Right forelimb (tissue), 1 donor: ENCODE results near the gene PMEL.
"Not testable (repeated sequence)": the region's sequence is repeated elsewhere in the genome, so short reads cannot be mapped to it uniquely, and the experiment has no call there.

Experiments
- DNase-seq: peaks from one replicate; pipeline ENCODE4 v3.0.0-alpha.2; 2018

PMEL gene

DNA sequence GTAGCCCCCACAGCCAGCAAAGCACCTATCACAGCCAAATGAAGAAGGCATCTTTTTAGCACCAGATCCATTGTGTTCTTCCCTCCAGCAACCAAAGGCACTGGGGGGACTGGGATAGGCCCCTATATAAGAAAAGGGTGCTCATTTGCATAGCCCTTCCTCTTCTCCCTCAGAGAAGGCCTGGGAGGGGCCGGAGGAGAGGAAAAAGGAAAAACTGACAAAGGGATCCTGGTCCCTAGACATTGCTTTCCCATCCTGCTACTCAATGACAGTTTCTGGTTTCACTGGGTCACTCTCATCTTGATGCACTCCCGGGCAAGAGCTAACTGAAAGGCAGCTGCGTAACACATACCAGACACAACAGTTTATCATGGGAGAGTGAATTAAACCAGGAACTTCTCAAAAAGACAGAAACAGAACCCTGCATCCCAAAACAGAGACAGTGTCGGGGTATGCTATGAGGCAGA lies at the start of gene PMEL:
Gene PMEL, minus strand, starts transcription at position 102 of the 467 bp plus-strand sequence. Its CDS starts 31 bp downstream, at position 71.
- no peak for DNase-seq

DNA sequence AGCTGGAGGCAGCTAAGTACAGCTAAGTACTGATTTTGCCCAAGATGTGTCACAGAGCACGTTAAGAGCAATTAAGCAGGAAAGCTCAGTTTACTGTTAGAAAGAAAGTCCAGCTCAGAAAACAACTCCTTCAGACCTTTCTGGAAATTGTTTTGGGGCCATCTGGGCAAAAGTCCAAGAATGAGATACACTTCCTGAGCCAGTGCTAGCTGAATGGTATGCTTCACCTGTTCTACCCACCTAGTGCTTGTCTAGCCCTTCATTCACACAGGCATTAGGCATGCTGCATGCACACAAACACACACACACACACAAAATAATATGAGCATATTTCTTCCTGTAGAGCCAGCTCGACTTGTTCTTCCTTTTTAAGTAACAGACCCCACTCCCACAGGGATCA lies 48.4 kb upstream of the PMEL start:
- no peak for DNase-seq

DNA sequence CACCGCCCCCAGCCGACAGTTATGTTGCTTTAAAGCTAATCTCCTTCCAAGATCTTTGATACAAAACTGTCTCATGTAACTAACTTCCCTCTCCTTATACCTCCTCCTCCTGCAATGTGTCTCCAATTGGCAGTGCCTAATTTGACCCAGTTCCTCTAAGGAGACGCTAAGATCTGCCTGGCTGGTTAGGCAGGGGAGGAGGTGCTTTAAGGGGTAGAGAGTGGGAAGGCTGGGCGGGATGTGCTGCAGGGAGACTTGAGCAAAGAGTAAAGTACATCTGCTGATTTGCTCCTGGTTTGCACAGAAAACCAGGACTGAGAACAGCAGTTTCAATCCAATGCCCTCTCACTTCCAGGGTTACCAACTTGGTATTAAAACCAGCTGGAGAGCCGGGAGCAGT lies 47.6 kb upstream of the PMEL start:
- no peak for DNase-seq

GRCh38 chr12:56011509-56012090 lies 45.8 kb upstream of the PMEL start:
- DNase-seq: no peak

DNA sequence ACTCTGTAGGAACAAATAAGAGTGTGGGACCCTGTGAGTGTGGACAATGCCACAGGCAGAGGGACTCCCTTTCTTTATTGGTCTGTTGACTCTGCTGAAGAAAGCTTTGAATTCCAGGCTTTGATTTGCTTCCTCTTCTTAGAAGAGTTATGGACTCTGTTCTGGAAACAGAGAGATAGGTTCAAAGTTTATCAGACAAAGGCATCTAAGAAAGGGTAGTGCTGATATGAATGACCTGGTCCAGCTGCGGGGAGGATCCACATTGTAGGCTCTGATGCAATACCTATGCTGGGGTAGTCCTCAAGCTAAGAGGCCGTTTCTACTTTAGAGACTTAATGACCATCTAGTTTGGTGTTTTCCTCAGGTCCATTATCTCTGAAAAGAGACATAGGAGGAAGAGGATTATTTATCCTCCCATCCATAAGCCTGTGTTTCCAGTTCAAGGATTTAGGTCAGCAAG lies 44.3 kb upstream of the PMEL start:
- no peak for DNase-seq

- peak; percentile 84 for DNase-seq
Observed at GRCh38 chr12:56007564-56008559, 42.0 kb upstream of the PMEL start.

- DNase-seq: no peak
Observed at GRCh38 chr12:56004211-56004610, 38.4 kb upstream of the PMEL start.

GRCh38 chr12:56003376-56003775 lies 37.5 kb upstream of the PMEL start:
- not testable (repeated sequence) for DNase-seq

- DNase-seq: no peak
Observed at GRCh38 chr12:56001487-56002100, 35.8 kb upstream of the PMEL start.

DNA sequence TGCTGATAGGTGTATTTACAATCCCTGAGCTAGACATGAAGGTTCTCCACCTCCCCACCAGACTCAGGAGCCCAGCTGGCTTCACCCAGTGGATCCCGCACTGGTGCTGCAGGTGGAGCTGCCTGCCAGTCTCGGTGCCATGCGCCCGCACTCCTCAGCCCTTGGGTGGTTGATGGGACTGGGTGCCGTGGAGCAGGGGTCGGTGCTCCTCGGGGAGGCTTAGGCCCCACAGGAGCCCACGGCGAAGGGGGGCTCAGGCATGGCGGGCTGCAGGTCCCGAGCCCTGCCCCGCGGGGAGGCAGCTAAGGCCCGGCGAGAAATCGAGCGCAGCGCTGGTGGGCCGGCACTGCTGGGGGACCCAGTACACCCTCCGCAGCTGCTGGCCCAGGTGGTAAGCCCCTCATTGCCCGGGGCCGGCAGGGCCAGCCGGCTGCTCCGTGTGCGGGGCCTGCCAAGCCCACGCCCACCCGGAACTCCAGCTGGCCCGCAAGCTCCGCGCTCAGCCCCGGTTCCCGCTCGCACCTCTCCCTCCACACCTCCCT lies 34.2 kb upstream of the PMEL start:
- not testable (repeated sequence) for DNase-seq

GRCh38 chr12:55999522-55999921 lies 33.7 kb upstream of the PMEL start:
- not testable (repeated sequence) for DNase-seq

- no peak for DNase-seq
Observed at GRCh38 chr12:55997535-55997859, 31.7 kb upstream of the PMEL start.

GRCh38 chr12:55996715-55997534 lies 31.1 kb upstream of the PMEL start, which contains the start of gene SUOX:
TSS of gene SUOX (plus strand) at chr12:55997276. CDS start at chr12:56002222, 4,946 bp downstream.
- DNase-seq: peak; percentile 95

DNA sequence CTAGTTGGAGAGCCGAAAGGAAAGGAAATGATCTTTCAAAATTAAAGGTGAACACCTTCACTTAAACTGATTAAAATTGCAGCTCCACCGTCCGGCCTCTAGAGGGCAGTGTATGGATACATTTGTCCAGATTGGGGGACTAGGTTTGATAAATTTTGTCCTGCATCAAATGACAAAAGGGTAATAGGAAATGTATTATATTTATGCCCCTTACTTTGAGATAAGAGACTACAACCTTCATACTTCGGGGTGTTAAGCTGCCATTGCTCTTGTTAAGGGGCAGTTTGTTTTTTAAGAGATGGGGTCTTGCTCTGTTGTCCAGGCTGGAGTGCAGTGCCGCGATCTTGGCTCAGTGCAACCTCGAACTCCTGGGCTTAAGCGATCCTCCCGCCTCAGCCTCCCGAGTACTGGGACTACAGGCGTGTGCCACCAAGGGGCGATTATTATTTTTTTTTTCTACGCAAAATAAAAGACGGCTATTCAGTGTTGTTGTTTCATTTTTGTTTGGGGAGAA lies 30.4 kb upstream of the PMEL start:
- DNase-seq: peak; percentile 58

DNA sequence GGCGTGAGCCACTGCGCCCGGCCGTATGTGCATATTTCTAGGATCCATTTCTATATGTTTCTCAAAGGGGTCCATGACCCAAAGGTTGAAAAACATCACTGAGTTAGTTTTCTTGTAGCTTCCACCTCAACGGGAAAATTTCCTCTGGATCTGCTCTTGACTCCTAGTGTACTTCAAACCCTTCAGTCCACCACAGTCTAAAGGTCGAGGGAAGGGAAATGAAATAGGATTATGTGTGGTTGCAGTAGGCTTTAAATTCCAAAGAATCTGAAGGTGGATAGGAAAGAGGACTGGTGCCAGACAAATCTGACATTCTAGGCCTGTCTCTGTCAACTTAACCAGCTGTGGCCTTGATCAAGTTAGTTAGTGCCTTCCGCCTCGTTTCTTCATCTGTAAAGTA lies 29.5 kb upstream of the PMEL start:
- DNase-seq: no peak

DNA sequence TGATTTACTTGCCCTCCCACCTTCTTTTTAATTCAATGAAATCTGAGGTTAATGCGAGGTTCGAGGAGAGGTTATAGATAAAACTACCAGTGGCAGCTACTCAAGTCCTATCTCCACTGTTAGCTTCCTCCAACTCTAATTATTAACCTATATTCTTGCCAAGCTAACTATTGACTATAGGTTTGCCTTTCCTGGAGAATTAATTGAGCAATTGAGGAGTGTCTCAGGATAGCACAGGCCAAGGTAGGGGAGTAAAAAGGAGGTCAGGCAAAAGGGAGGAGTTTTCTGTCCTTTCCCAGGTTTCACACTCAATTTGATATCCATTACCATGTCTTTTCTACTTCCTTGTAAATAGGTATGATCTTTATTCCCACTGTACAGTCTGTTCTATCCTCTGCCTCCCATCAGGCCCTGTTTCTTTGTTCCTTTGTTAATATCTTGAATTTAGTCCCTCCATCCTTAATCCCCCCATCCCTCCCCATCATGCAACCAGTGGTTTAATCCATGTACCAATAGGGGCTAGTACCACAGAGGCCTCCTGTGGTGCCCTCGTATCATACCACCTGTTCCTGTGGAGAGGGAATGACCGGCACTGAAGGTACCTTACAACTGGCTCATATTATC lies 27.5 kb upstream of the PMEL start:
- no peak for DNase-seq

DNA sequence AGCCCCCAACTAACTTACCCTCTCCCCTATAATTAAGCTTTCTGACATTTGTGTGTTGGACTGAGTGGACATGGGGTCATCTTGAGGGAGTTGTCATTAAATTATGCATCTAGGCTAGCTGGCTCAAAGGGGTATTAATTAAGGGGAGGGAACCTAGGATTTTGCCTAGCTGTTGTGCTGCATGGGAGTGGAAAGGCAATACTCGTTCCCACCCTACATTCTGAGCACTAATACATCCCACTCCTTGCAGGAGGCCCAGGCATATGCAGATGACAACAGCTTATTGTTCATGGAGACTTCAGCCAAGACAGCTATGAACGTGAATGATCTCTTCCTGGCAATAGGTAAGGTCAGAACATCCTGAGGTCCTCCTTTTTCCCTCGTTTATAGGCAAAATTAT lies 25.3 kb upstream of the PMEL start:
- DNase-seq: no peak

- DNase-seq: not testable (repeated sequence)
Observed at GRCh38 chr12:55985976-55986375, 20.1 kb upstream of the PMEL start.

GRCh38 chr12:55985341-55985740 lies 19.5 kb upstream of the PMEL start:
- DNase-seq: no peak

DNA sequence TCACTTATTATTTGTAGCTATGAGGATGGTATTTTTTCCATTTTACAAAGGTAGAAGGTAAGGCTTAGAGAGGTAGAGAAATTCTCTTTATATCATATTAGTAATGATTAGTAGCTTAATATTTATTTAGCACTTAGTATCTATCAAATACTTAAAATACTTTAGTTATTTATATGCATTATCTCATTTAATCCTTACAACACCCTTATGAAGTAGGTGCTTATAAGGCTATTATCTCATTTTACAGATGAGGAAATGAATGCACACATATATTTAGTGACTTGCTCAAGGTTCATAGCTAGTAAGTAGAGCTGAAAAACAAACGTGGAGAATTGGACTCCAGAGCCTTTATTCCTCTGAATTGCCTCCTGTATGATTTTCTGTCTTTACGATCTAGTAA lies 19.0 kb upstream of the PMEL start:
- DNase-seq: no peak

DNA sequence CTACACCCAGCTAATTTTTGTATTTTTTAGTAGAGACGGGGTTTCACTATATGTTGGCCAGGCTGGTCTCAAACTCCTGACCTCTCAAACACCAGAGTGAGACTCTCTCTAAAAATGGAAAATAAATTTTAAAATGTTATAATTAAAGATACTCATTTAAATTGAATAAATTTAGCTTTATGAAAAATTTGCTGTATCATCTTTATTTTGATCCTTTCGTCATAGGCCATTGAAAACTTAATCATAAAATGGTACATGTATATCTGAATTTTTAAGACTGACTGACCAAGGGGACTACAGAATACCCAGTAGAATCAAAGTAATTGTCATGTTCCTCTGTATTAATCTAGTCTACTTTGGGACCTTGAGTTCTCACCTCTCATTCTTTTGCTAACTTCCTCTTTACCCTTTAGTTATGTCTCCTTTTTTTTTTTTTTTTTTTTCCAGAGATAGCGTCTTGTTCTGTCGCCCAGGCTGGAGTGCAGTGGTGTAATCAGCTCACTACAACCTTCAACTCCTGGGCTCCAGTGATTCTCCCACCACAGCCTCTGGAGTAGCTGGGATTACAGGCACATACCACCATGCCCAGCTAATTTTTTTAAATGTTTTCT lies 17.5 kb upstream of the PMEL start:
- DNase-seq: no peak
